GM19467 (cell line): ENCODE results near the gene ACHE.
"Not testable (repeated sequence)": the region's sequence is repeated elsewhere in the genome, so short reads cannot be mapped to it uniquely, and the experiment has no call there.

Source experiments
- ATAC-seq: cut with Tn5 transposase; IDR thresholded peaks from one replicate; pipeline ENCODE4 v1.9.1; 2021; ENCODE audit warnings: mild to moderate bottlenecking, moderate library complexity; ENCODE audit not compliant: unreplicated experiment

ACHE gene

GRCh38 chr7:100865372-100865911 is 30.2 kb downstream of the ACHE start:
- no peak for ATAC-seq

- ATAC-seq, result no peak
Observed at GRCh38 chr7:100864263-100864845, 31.3 kb downstream of the ACHE start.

- ATAC-seq, result no peak
Observed at GRCh38 chr7:100863406-100863950, 32.2 kb downstream of the ACHE start.

- ATAC-seq, result no peak
Observed at GRCh38 chr7:100861616-100861985, 34.1 kb downstream of the ACHE start.

- no peak for ATAC-seq
Observed at GRCh38 chr7:100860702-100861615, 34.7 kb downstream of the ACHE start.

GRCh38 chr7:100859856-100860255 is 35.8 kb downstream of the ACHE start:
- ATAC-seq, result no peak

- ATAC-seq, result no peak
Observed at GRCh38 chr7:100856871-100857282, 38.8 kb downstream of the ACHE start.

- ATAC-seq, result no peak
Observed at GRCh38 chr7:100855515-100855914, 40.2 kb downstream of the ACHE start.

- ATAC-seq, result not testable (repeated sequence)
Observed at GRCh38 chr7:100854899-100855298, 40.8 kb downstream of the ACHE start.

- ATAC-seq, result no peak
Observed at GRCh38 chr7:100854146-100854895, 41.4 kb downstream of the ACHE start.

- ATAC-seq, result peak; percentile 90
Observed at GRCh38 chr7:100852048-100852872, 43.4 kb downstream of the ACHE start, which contains the start of gene SLC12A9. Gene SLC12A9, plus strand, starts transcription at chr7:100852713. Its CDS starts 1,485 bp downstream, at chr7:100854198.

GRCh38 chr7:100847360-100847759 is 48.3 kb downstream of the ACHE start:
- no peak for ATAC-seq

GRCh38 chr7:100840470-100841100 is 55.1 kb downstream of the ACHE start:
- ATAC-seq, result no peak
